LHCN-M2 (cell line): ENCODE results near the gene KLHL33. TPM values are rescaled to one million over a fixed set of nuclear protein-coding genes. Genes with fewer than 3 reads are reported as not detected.

Source experiments
- DNase-seq: peaks from one replicate; pipeline ENCODE4 v3.0.0-alpha.2; 2012; ENCODE audit warnings: low read depth
- polyA plus RNA-seq: library from polyadenylated mRNA; unstranded; fragments of >200 nt; gene quantifications from one replicate; pipeline ENCODE4 v1.2.1, GENCODE V29; 2012; ENCODE audit warnings: missing spikeins
- total RNA-seq: library from RNA; depleted of rRNA; stranded (reverse); fragments of >200 nt; gene quantifications from 2 replicates; pipeline ENCODE4 v1.2.3, GENCODE V29; 2014; rRNA removed

Gene KLHL33, protein sequence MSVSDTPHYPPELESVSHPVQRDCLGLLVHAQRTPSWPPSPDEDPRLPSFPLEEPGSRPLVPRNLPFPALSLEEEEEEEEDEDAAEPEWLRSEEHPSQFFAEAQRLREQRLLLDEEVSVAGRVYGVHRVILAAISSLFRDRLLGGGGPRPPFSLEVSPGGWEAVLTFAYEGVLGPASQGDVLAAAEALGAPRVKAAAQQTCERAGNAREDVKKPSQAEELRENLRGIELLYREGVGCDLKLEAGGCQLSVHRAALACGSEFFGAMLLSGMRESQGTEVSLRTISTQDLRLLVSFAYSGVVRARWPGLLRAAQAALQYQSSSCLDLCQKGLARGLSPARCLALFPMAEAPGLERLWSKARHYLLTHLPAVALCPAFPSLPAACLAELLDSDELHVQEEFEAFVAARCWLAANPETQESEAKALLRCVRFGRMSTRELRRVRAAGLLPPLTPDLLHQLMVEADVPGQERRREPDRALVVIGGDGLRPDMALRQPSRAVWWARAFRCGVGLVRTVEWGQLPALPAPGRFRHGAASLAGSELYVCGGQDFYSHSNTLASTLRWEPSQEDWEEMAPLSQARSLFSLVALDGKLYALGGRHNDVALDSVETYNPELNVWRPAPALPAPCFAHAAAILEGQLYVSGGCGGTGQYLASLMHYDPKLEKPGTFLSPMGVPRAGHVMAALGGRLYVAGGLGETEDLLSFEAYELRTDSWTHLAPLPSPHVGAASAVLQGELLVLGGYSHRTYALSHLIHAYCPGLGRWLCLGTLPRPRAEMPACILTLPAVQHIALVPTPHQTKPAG
- not detected in 2 replicates for total RNA-seq
- not detected for polyA plus RNA-seq

DNA sequence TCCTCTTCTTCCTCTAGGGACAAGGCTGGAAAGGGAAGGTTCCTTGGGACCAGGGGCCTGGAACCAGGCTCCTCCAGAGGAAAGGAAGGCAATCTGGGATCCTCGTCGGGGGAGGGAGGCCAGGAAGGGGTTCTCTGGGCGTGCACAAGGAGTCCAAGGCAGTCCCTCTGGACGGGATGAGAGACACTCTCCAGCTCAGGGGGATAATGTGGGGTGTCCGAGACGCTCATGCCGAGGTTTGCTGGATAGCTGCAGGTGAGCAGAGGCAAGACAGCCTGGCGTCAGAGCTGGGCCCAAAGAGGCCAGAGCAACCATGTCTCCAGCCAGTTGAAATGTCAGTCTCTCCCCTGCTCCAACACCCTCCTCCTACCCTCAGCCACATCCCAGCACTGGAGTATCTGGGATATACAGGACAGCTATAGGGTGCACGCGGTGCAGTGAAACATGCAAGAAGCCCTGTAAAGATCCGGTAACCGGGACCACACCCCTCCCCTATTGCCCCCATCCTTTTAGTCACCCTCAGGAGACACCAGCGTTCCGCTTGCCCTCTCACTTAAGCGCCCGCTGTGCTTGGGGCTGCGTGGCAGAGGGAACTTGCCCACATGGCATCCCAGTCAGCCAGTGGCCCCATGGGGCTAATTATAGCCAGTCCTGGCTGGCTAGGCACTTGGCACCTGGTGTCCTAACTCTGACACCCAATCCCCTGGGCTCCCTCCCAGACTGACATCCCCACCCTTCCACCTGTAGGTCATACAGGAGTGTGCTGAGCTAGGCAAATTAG is at the start of gene KLHL33:
Gene KLHL33 (minus strand): TSS at position 585 of the 781 bp plus-strand sequence. CDS start 355 bp downstream, at position 230.
- DNase-seq = no peak

DNA sequence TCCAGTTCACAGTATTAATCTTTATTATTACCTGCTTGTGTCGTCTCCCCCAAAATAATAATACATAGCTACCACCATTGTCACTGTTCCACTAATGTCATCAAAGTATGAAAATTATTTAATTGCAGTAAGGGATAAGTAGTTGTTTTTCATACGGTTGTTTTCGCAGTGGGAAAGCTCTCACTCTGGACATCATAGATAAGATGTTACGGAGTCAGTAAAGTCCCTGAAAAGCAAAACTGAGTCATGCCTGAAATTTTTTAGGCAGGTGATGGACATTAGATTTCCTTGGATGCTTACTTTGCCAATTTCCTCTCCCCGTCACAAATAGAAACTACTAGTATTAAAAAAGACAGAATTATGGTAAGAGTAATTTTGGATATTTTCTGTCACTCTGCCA is 46.4 kb upstream of the KLHL33 start:
- DNase-seq = no peak

DNA sequence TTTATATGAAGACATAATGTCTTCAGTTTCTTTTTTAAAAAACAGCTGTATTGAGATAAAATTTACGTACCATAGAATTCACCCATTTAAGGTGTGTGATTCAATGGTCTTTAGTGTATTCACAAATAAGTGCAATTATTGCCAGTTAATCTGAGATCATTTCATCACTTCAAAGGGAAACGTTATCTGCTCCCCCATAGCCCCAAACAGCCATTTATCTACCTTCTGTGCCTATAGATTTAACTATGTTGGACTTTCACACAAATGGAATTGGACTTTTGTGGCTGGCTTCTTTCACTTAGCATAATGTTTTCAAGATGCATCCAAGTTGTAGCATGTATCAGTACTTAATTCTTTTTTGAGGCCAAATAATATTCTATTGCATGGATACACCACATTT is 42.9 kb upstream of the KLHL33 start:
- DNase-seq = no peak

DNA sequence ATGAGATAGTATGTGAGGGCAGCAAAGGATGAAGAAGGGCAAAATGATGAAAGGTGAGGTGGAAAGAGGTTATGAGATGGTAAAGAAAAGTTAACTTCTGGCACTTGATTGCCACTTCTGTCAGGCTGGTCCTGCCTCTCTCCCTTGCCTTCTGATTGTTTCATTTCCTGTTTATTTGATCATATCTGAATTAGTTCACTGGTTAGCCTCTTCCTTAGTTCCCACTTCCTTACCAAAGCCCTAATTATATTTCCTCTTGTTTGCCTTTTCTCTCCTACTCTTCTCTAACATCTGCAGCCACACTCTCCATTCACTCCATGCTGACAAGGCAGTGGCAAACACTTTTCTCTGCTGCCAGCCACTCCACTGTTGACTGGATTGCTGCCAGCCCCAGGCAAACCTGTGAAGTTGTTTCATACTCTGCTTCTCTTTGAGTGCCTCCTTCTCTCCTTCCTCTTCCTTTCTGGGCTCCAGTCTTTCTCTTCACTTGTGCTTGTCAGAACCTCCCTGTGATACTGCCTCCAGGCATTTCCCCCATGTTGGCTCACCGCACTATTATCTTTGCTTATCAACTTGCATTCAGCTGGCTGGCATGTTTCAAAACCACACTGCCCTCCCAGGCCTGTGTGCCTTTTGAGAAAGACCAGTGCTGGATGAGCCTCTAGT is 41.4 kb upstream of the KLHL33 start:
- no peak for DNase-seq

DNA sequence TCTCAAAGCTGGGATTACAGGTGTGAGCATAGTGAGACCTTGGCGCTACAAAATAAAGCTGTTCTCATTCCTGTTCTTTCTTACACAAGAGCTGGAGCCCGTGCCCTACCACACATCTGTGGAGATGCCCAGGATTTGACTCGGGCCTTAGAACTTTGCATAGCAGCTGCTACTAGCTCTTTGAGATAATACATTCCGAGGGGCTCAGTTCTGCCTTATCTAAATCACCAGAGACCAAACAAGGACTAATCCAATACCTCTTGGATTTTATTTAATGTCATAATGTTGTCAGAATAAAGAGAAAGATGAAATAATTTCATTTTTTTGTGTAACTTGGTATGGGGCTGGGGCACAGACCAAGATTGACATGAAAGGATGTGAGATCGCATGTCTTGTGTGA is 40.8 kb upstream of the KLHL33 start:
- DNase-seq = no peak

DNA sequence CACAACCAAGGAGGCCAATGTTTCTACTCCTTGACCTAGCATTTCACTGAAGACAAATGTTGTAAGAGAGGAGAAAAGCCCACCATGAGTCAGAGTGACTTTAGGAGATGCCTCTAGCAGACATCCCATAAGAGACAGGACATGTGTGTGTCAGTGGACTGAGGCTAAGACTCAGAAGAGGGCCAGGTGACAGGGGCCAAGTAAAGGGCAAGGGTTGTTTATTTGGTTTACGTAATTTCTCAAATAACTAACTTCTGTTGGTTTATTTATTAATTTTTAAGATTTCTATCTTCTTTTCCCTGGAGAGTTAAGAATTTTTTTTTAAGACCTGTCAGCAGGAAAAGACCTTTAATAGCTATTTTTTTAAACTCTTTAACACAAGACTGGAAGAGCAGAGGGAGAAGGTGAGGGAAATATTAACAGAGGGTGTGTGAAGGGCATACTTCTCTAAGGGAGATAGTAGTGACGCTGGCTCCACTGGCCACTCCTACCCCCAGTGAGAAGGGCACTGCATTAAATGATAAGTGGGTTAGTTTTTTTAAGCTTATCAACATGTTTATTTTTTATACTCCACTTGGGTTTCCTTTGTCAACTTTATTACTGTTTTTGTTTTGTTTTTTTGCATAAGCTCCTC is 36.7 kb upstream of the KLHL33 start:
- no peak for DNase-seq

DNA sequence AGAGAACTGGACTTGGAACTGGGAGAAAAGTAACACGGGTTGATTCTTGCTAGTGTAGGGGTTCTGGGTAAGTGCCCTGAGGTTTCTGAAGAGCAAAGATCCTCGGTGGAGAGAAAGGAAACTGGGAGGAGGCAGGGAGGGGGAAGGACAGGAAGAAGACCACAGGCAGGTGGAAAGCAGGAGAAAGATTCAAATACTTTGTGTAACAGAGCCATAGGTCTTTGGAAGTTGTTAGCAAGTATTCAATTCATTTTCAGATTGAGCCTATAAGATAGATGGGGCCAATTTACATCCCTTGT is 34.6 kb upstream of the KLHL33 start:
- peak; percentile 10 for DNase-seq

DNA sequence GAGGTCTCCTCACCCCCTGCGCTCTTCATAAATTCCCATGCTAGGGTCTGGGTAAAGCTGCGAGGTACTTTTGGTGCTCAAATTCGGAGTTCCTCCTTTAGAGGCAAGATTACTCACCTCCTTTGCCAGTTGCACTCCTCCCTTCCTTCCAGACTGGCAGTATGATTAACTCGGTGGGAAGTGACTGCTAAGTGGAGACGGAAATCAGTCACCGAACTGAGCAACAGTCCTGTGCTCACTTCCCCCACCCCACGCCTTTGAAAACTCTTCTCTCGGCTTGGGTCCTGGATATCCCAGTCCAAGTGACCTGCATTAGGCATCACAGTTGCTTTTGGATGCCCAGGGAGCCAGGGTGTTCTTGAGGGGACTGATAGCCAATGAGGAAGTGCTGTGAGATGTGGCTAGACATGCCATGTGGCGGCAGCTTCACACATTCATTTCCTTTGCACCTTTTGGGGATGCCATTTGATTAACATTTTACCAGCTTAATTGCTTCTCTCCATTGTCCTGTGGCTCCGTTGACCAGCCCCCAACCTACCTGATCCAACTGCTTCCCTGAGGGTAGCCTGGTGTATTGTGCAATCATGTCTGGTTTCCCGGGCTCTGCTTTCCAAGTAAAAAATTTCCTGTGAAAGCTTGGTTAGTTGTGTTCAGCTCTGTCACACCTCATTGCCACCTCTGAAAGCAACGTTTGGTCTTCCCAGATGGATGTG is 34.1 kb upstream of the KLHL33 start:
- peak; percentile 79 for DNase-seq

DNA sequence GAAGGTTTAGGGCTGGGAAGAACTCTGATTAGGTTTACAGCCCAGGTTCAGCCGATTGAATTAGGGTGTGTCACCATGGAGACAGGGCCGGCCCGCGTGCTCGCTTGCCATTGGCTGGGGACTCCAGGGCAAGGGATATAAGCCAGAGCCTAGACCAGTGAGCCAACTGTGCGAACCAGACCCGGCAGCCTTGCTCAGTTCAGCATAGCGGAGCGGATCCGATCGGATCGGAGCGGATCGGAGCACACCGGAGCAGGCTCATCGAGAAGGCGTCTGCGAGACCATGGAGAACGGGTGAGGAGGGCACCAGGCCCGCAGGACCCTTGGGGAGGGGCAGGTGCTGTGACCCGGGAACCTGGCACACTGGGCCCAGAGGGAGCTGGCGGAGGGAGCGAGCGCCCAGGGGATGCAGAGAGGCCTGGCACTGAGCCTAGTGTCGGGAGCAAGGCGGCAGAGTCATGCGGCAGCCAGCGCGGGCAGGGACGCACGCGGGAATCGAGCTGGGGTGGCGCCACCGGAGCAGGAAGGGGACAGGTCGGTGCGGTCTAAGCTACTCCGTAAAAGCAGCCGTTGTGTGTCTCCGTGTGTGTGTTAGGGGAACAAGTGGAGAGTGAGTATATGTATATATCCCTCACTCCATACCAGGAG is 33.4 kb upstream of the KLHL33 start, which contains the start of gene PNP:
Gene PNP (plus strand): TSS at position 165 of the 648 bp plus-strand sequence. CDS start 119 bp downstream, at position 284.
- DNase-seq = peak; percentile 85

DNA sequence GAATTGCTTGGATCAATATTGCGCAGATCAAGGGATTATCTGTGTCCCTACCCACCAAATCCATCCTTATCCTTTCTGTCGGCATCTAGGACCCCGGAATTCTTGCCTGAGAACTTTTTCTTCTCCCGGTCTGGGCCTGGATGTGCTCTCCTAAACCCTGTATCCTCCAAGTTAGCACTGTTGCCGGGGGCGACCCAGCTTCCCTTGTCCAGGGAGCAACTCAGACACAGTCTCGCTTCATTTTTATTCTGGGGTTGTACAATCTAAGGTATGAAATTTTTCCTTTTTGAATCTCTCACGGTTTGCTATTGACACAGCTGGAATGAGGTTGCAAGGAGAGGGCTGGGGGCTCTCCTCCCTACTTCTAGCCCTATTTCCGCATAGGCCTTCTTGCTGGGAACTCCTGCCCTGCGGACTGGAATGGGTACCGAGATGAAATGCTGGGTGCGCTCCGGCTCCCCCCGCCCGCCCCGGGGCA is 32.8 kb upstream of the KLHL33 start:
- no peak for DNase-seq

DNA sequence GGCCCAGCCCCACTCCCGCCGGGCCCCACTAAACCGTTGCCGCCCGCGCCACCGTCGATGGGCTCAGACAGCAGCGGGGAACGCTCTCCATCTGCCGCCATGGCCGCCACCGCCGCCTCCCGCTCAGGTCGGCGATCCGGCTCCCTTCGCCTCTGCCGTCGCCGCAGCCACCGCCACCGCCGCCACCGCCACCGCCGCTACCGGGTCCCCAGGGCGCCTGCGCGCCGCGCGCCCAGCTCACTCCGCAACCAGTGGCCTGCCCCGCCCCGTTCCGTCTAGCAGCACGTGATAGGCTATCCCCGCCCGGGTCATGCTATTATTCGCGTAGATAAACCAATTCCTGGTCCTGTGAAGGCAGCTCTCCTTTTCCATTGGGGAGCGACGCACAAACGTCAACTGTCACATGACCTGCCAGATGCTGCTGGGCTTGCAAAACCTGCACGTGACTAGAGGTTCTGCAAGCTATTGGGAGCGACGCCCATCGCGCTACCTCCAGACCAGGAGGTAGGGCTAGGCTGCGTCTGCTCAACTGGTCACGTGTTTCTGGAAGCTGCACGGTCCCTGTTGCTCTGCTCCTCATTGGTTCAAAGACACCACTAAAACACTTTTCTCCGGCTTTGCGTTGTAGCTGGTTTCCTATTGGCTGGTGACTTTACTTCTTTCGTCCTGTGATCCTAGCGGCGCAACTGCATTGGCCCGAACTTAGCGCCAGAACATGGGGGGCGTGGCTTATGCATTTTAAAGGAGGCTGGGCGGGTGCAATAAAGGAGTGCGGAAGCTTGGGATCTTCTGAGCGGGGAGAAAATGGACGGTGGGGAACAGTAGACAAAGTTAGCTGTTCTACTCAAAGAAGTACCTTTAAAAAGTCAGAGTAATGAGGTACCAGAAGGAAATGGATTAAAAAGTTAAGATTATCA is 25.5 kb upstream of the KLHL33 start, which contains the start of gene PIP4P1:
Gene PIP4P1 (minus strand): TSS at position 210 of the 917 bp plus-strand sequence. CDS start 109 bp downstream, at position 101.
- peak; percentile 100 for DNase-seq

DNA sequence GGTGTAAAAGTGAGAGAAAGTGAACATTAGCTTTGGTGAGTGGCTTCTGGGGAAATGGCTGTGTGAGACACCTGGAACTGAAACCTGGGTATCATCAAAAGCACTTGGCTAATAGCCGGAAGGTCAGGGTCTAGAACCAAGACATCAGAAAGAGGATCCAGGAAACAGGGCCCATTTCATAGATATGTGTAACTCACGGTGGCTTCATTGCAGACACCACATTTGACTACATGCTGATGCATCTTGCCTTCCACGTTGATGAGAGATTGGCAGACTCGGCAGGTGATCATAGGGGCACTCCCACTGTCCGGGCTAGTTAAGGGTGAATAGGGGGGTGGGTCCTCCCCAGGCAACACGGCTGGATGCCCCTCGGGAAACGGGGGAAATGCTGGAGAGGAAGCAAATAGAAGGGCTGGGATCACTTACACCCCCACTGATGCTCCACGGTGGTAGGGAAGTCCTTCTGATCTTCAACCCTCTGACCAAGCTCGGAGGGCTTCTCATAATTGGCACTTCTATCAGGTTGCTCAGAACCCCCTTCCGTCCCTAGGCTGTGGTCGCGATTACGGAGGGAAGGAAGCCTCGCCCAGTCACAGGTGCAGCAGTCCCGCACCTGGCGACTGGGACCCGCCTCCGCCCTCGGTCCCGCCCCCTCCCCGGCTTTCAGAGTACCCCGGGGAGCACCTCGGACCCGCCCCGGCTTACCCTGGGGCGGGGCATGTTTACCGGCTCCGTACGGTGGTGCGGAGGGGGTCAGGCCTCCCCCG is 24.7 kb upstream of the KLHL33 start:
- DNase-seq = no peak

DNA sequence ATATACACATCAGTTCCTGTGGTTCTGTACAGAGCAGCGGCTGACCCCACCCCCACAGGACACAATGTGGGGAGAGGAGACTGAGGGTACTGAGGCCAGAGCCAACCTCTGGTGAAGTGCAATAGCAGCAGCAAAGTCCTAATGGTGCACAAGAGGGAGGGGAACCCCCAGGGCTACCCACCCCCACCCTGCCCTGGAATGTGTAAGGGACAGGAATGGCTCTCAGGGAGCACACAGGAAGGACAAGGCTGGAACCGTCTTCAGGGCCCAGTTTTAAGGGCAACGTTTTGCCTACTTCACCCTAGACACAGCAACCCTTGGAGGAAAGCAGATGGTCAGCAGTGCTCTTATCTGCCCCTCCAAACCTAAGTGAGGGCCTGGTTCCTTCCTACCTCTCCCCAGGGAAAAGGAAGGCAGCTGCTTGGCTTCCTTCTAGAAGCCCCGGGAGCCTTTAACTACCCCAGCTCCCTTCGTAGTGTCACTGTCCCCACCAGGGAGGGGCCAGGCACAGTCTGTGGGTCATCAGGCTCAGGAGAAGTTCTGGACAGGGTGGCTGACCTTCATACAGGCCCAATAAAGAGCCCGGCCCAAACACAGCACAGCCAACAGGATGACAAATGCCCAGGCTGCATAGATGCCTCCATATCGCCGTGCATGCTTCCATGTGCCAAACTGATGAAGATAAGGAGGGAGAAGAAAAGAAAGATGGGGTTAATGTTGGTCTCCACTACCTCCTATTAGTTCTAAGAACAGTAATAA is 22.2 kb upstream of the KLHL33 start:
- no peak for DNase-seq

DNA sequence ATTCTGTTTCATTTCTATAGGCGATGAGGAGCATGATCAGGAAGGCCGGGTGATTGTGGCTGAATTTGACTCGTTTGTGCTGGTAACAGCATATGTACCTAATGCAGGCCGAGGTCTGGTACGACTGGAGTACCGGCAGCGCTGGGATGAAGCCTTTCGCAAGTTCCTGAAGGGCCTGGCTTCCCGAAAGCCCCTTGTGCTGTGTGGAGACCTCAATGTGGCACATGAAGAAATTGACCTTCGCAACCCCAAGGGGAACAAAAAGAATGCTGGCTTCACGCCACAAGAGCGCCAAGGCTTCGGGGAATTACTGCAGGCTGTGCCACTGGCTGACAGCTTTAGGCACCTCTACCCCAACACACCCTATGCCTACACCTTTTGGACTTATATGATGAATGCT is 21.0 kb upstream of the KLHL33 start:
- DNase-seq = no peak

DNA sequence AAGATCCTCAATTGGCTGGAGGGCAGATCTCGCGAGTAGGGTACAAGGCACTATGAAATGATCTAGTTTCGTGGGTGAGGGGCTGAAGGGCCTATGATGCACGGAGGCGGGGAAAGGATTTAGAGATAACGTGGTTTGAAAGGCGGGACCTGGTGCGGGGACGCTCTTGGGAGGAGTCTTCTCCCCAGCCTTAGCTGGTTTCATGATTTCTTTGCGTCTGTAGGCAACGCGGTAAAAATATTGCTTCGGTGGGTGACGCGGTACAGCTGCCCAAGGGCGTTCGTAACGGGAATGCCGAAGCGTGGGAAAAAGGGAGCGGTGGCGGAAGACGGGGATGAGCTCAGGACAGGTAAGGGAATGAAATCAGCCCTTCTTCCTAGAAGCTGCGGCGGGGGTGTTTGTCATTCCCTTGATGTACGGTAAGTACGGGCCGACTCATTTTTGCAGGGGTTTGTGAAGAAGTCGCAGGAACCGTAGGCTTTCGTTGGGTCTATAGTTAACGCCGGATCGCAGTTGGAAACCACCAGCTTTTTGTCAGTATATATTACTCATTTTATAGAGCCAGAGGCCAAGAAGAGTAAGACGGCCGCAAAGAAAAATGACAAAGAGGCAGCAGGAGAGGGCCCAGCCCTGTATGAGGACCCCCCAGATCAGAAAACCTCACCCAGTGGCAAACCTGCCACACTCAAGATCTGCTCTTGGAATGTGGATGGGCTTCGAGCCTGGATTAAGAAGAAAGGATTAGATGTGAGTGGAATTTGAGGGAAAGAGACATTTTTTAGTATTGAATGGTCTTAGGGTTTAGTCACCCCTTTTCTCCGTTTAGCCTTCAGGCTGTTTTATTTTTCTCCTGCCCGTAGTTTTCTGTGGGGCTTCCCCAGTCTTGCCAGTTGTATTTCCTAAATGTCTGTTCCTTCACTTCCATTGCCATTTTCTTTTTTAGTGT is 19.7 kb upstream of the KLHL33 start:
- peak; percentile 85 for DNase-seq
